Hindlimb muscle (tissue), 1 donor: Measurements from ENCODE around the gene HIVEP3. TPM values are rescaled to one million over a fixed set of nuclear protein-coding genes. Genes with fewer than 3 reads are reported as not detected.

Experiments used
- DNase-seq: peaks from one replicate; pipeline ENCODE4 v3.0.0-alpha.2; 2013
- polyA plus RNA-seq: library from polyadenylated mRNA; unstranded; fragments of 120-200 nt; gene quantifications from one replicate; pipeline ENCODE4 v1.2.1, GENCODE V29; 2013; ENCODE audit not compliant: insufficient read length

The HIVEP3 gene
- polyA plus RNA-seq, 1 donor, result 3.1 TPM

DNA sequence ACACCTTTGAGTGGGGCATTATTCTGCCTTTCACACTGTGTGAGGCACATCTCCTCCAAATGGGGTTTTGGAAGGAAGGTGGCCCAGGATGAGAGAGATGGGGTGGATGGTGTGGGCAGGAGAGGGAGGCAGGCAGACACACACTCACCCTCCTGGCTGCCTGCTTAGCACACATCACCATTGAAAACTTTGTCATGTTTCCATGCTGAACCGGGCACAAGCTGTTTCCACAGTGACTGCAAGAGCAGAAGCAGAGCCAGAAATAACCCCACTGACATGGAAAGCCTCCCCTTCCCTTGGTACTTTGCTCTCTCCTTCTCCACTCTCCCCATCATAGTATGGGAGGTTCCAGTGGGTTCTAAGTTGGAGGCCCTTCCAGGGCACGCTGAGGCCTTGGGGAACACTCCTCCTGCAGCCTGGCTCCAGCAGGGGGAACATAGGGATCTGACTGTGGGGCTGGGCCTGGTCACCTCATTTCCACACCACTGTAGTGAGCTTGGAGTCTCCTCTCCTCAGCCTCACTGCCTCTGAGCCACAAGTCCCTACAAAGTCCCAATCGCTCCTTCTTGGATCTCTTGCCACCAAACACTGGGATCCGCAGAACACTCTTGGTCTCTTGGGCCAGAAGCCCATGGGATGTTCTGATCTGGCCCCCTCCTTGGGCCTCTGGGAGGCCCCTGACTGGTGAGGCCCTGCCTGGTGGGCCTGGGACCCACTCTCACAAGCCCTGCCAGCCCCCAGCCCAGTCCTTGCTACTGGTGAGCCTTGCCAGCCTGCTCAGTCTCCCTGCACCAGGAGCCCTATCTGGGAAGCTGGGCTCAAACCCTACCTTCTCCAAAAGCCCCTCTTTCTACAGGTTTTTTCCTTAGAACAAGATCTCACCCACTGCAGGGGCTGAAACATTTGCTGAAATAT, 271.2 kb downstream of the HIVEP3 start:
- DNase-seq, result no peak

- DNase-seq, result no peak
Measured at GRCh38 chr1:41646186-41646585, 272.5 kb downstream of the HIVEP3 start.

DNA sequence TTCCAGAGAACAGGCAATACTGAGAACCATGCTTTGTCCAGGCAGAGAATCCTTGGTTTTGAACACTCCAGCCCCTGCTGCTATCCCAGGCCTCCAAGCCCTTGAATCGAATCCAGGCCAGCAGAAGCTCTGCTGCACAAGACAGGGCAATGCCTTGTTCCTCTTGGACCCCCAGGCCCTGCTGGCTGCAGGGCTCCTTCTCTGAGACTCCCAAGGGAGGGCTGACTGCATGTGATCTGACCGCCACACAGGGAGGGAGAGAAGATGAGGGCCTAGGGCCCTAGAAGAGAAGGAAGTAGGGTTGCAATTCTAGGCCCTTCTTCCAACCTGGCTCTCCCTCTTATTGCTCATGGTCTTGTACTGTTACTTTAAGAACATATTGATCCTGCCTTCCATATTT, 273.7 kb downstream of the HIVEP3 start:
- no peak for DNase-seq

DNA sequence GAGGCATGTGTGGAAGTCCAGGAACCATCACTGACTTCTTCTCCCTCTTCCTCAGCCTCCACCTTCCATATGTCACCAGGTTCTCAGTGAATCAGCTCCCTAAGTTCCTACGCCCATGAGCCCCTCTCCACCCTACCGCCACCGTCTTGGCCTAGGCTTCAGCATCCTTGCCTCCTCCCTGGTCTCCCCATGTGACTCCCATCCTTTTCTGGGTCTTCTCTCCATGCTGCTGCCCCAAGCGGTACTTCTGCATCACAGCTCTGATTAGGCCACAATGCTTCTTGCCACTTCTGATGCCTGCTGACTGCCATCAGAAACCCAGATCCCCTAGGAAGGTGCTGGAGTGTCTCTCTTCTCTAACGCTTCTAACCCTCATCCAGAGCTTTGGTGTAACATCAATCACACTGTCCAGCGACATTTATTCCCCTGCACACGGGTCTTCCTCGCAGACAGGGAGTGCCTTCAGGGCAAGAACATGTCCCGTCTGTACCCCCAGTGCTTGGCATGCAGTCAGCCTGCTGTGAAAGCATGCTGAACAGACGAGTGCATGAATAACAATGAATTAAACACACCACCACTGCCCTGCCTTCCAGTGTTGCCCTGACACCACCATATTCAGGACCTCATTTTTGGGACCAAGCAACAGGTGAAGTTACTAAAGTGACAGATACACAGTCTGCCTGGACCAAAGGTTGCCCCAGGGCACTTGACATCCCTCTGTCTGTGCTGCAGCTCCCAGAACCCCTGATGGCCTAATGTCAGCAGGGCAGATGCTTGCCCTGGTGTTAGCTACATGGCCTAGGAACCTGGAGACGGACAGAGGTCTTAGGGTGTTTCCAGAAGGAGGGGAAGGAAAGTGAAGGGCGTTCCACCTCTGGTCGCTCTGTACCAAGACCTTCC, 275.6 kb downstream of the HIVEP3 start:
- DNase-seq, result no peak

DNA sequence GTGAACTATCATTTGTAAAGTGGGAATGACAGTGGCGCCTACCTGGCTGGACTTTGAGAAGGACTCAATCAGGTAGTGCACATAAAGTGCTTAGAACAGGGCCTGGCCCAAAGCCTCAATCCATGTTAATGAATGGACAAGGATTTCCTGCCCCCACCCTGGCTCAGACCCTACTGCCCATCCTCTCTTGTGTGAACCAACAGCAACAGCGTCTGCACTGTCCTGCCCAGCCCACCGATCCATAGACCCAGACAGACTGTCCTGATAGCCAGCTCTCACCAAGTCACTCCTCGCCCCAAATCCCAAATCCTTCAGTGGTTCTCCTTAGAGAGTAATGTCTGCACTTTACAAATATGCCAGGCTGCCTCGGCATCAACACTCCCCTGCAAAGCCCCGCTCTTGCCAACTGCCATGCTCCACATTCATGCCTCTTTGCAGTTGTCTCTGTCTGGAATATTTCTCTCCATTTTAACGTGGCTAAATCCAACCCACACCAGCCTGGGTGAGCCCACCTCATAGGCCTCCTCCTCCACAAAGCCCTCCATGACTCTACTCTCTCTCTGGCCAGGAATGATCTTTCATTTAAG, 276.7 kb downstream of the HIVEP3 start:
- DNase-seq, result no peak

- DNase-seq, result no peak
Measured at GRCh38 chr1:41641475-41641814, 277.3 kb downstream of the HIVEP3 start.

DNA sequence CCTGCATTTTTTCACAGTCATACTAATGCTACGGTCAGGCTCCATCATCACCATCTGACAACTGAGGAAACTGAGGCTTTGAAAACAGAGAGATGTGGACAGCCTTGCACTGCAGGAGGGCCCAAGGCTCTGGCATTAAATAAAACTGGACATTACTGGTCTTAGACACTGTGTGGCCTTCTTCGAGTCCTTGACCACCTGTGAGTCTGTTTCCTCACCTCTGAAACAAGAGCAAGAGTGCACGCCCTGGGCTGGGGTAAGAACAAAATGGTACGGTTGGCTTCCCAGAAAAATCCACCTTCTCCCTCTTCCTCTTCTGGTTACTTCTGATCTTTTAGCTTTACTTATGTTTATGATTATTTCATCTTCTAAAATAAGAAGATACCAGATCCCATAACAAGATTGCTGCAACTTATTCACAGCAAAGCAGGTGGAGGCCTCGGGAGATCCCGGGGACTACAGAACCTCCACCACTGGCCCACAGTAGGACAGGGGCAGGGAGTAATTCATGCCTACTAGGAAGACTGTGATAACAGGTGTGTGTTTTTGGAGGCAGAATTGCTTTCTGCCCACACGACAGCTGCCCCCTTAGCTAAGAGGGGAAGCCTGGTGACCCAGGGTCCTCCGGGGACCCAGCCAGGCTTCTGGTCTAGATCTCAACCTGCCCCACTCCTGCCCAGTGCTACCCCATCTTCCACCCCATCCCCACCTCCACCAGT, 277.8 kb downstream of the HIVEP3 start:
- no peak for DNase-seq

DNA sequence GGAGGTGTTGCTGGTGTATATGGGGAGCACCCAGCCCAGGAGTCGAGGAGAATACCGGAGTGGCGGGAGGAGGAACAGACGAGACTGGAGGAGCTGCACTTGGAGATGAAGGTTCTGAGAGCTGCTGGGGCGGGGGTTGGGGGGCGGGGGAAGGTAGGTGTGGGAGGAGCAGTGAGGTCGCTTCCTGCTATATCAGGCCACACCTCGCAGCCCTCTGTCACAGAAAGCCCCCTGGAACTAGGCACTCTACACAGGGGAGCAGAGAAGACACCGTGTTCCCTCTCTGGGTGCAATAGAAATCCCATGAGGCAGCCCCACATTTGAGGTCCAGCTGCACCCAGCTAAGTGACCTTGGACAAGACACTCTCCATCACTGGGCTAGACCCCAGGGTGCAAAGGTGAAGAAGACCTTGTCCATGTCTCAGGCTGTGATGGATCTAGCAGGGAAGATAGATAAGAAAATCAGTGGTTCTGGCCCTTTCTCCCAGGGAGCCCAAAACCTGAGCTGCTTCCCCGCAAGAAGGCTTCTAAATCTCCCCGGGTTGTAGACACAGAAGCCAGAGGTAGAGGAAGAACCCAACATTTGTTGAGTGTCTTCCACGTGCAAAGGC, 278.5 kb downstream of the HIVEP3 start:
- no peak for DNase-seq

DNA sequence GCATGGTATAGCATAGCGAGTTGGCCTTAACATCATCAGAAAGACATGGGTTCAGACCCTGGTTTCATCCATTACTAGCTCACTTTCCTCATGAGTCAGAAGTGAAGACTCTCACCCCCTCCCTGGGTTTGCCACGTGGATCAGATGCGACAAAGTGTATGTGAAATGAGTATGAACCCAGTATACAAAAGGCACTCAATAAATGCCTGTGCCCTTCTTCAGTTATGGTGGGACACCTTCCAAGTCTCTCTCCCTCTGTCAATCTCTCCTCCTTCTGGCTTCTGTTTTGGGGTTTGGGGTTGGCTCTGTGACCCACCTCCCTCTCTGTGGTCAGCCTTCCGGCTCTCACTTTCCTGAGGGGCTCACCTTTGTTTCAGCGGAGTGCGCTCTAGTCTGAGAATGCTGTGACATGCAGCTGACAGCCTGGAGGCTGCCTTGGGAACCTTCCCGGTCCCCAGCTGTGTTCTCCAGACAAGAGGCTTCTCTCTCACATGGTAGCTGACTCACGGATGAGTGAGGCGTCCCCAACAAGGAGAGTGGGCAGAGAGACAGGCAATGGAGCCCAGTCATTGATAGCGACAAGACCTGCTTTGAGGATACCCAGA, 279.3 kb downstream of the HIVEP3 start:
- no peak for DNase-seq

DNA sequence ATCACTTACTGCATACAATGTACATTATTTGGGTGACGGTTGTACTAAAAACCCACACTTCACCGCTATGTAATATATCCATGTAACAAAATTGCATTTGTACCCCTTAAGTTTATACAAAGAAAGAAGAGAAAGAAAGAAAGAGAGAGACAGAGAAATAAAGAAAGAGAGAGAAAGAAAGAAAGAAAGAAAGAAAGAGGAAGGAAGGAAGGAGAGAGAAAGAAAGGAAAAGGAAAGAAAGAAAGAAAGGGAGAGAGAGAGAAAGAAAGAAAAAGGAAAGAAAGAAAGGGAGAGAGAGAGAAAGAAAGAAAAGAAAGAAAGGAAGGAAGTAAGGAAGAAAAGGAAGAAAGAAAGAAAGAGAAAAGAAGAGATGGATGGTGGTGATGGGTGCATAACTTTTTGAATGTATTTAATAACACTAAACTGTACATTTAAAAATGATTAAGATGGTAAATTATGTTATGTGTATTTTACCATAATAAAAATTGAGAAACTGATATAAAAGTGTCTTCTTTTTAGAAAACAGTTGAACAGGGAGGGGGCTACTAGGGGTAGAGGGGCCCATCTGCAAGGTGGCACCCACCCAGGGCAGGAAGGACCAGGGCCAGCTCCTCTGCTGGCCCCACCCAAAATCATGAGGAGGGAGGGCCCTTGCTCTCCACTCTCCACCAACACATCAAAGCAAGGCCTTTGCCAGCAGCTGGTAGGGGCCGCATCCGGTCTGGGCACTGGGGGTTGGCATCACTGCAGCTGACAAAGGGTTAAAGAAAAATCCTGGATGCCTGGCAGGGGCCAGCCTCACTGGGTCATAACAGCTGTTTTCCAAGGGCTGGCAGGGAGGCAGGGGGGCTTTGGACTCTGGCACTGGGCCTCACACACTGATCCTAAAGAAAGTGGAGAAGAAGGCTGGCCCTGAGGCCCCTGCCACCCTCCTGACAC, 280.4 kb downstream of the HIVEP3 start:
- no peak for DNase-seq

DNA sequence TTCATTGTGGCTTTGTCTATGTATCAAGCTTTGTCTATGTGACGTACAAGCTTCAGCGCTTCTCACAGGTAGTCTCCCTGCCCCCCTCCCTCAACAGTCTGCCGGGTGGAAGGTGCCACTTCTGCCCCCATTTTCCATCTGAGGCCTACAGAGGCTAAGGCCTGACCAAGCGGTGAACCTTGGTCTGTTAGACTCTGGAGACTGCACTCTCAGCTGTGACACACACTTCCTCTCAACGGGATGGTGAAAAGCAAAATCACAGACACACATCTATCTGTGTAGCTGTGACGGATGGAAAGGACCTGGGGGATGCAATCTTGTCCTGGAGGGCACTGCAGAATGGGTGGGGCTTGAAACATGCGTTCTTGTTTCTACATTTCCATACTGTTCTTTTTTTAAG, 281.4 kb downstream of the HIVEP3 start:
- no peak for DNase-seq

DNA sequence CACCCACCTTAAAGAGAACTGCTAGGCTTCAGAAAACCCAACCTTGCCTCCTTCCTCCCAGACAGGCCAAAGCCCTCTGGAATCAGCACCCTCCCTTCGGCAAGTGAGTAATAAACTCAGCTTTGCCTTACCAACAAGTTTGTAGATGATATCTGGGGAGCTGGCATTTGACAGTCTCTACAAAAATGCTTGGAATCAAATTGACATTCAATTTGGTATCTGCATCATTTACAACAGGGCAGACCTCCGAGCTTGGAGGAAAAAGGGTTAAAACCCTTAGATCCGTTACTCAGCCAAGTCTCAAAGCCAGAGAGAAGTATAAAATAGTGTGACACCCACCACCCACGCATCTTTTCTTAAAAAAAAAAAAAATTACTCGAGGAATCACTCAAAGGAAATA, 285.0 kb downstream of the HIVEP3 start:
- no peak for DNase-seq

DNA sequence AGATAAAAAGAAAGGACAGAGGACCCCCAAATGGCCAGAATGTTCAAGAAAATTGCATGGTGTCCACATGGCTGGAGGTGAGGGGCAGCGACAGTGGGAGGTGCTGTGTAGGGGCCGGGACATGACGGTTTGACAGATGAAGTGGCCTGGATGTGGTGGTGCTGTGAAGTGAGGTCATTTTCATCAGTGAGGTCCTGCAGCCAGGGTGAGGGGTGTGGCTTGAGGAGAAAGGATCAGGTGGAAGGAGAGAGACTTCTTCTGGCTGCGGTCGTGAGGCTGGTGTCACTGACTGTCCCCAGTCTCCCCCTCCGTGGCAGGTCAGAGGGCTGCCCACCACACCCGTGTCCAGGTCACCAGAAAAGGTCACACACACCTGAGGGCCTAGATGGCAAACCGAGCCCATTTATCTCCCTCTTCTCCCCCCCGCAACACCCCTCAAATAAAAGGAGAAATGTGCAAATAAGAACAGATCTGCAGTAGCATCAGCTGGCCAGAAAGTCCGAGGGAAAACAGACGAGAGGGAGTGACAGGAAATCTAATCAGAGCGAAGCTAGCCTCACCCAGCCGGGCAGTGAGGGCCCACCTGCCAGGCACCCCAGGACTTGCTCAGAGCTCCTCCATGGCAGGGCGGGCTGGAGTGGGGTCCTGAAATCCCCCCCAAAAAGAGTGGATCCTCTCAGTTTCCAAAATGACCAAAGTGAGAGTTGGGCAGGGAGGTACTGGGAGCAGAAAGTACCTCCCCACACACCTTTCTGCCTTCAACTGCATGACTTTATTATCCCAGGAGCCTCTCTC, 285.7 kb downstream of the HIVEP3 start:
- no peak for DNase-seq

DNA sequence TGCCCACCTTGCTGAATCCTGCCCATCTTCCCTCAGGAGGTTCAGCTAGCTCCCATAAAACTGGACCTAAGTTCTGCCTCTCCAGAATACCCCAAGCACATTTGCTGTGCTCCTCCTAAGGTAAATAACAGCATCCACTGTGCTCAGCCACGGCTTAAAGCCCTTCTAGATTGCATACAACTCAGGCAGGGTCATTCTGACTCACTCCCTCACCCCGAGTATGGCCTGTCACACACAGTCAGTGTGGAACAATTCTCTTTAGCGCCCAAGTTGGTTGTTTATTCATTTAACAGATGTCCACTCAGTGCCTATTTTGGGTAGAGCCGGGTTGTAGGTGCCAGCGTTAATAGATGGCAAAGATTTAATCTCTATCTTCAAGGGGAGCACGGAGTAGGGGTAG, 286.8 kb downstream of the HIVEP3 start:
- DNase-seq, result no peak

DNA sequence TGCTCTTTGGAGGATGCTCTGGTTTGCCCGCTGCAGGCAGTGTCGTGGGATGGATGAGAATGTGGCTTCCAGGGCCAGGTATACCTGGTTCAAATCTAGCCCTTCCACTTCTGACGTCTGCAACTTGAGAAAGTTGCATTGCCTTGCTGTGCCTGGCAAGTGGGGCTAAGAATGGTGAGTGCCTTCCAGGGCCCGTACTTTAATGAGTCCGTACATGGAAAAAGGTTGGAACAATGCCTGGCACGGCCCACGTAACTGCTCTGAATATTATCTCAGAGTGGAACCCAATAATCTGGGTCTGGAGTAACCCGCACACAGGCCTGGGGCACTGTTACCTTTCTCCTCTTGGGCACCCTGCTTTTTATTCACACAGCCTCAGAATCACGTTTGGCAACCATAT, 287.6 kb downstream of the HIVEP3 start:
- no peak for DNase-seq

- DNase-seq, result no peak
Measured at GRCh38 chr1:41629571-41629970, 289.2 kb downstream of the HIVEP3 start.

DNA sequence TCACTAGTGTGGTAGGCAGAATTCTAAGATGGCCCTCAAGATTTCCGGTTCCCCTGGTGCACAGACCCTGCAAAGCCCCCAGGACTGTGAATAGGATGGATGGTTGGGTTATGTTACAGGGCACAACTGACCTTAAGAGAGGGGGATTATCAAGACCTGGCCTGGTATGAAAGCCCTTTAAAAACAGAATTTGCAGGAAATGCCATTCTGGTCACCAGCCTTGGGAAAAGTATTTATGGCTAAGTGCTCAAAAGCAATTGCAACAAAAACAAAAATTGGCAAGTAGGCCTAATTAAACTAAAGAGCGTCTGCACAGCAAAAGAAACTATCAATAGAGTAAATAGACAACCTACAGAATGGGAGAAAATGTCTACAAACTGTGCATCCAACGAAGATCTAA, 289.6 kb downstream of the HIVEP3 start:
- DNase-seq, result no peak

GRCh38 chr1:41627491-41628280, 291.0 kb downstream of the HIVEP3 start:
- DNase-seq, result no peak
